SJSA1 (cell line): ENCODE results near the gene BNIP3. TPM values are rescaled to one million over a fixed set of nuclear protein-coding genes. Genes with fewer than 3 reads are reported as not detected.

Experiments
- DNase-seq, 2 experiments: peaks; one replicate each; pipeline ENCODE4 v3.0.0-alpha.2; 2015 to 2020; ENCODE audit warnings: low spot score in 2 of 2, low read depth in 1 of 2
- H3K27ac ChIP-seq: fragments of 250-450 bp; sonication (Bioruptor Pico); 2 replicates; pipeline ENCODE4 v1.5.1; 2020; ENCODE audit warnings: mild to moderate bottlenecking, moderate library complexity
- H3K27me3 ChIP-seq: fragments of 250-450 bp; sonication (Bioruptor Pico); replicated peaks from 2 replicates; pipeline ENCODE4 v1.5.1; 2020; ENCODE audit warnings: mild to moderate bottlenecking, moderate library complexity
- H3K36me3 ChIP-seq: fragments of 250-450 bp; sonication (Bioruptor Pico); 2 replicates; pipeline ENCODE4 v1.5.1; 2020; ENCODE audit warnings: mild to moderate bottlenecking
- H3K4me1 ChIP-seq: fragments of 250-450 bp; sonication (Bioruptor Pico); replicated peaks from 2 replicates; pipeline ENCODE4 v1.6.1; 2021; ENCODE audit warnings: mild to moderate bottlenecking
- H3K4me3 ChIP-seq: fragments of 250-450 bp; sonication (Bioruptor Pico); 2 replicates; pipeline ENCODE4 v1.5.1; 2020; ENCODE audit warnings: mild to moderate bottlenecking
- H3K9me3 ChIP-seq: fragments of 250-450 bp; sonication (Bioruptor Pico); replicated peaks from 2 replicates; pipeline ENCODE4 v1.5.1; 2020; ENCODE audit warnings: mild to moderate bottlenecking
- total RNA-seq: library from RNA; depleted of rRNA; stranded (reverse); fragments of >200 nt; shearing (Covaris generic); gene quantifications from 2 replicates; pipeline ENCODE4 v1.2.3, GENCODE V29; 2014

Gene BNIP3
- total RNA-seq, 1 experiment from 2014 or later: 145 TPM

DNA sequence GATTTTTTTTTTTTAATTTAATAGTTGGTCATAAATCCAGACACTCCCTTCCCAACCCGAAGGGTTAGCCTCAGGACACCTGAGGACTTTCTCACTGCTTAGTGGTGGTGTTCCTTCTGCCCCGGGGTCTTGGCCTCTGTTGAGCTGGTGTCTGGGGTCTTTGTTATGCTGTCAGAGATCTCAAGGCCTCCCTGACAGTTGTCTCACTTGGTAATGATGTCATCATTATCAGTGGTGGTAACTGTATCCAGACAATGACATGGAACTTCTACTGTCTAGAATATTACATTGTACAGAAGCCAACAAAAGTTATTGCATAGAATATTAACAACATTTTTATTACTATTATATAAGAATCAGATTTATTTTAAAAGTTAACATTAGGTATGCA, 48.0 kb downstream of the BNIP3 start:
- Histone ChIP-seq H3K9me3 (no peaks in the 10 kb centered on the region), H3K4me3 (no peak overlapping the region), H3K27ac (no peak overlapping the region), H3K27me3 (no peaks in the 10 kb centered on the region), H3K4me1 (peaks cover 34% of the 10 kb centered on the region), H3K36me3 (peaks cover 42% of the 10 kb centered on the region)
- no peak for DNase-seq

DNA sequence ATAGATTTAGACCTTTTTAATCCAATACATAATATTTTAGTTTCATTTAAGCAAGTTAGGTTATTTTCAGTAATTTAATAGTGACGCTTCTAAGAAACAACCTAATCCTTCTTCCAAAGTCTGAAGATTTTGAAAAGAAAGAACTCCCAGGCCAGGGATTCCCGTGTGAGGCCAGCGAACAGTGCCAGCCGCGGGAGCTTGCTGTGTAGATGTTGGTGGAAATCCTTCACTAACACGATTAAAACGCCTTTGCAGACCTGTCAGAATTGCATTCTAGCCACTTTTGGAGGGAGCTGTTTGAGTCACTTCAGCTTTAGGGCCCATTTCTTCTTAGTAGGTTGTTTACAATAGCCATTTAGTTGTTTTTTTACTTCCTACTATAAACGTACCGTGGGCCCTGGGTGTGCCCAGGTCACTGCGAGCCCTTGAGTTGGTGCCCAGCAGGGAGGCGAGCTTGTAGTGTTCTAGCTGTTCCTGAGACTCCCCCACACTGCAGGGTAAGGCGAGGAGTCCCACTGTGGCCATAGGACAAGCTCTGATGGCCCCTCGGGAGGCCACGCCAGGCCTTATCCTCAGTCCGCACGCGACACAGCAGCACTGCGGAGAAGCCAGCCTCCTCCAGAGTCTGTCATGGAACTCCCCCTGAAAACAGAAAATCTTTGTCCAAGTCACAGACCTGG, 48.6 kb downstream of the BNIP3 start:
- peaks cover 40% of the 10 kb centered on the region for H3K4me1 ChIP-seq
- no peaks in the 10 kb centered on the region for H3K9me3 ChIP-seq
- H3K27ac ChIP-seq: no peak overlapping the region
- no peaks in the 10 kb centered on the region for H3K27me3 ChIP-seq
- no peak overlapping the region for H3K4me3 ChIP-seq
- DNase-seq: no peak
- peaks cover 36% of the 10 kb centered on the region for H3K36me3 ChIP-seq

GRCh38 chr10:131931981-131932380, 49.7 kb downstream of the BNIP3 start:
- peaks cover 45% of the 10 kb centered on the region for H3K4me1 ChIP-seq
- H3K4me3 ChIP-seq: no peak overlapping the region
- DNase-seq: no peak
- H3K27me3 ChIP-seq: no peaks in the 10 kb centered on the region
- no peak overlapping the region for H3K27ac ChIP-seq
- H3K9me3 ChIP-seq: no peaks in the 10 kb centered on the region
- H3K36me3 ChIP-seq: peaks cover 32% of the 10 kb centered on the region

- Histone ChIP-seq H3K9me3 (peaks cover under 1% of the 10 kb centered on the region; the same call in 1 of the 2 replicates), H3K27me3 (no peaks in the 10 kb centered on the region), H3K36me3 (peaks cover 21% of the 10 kb centered on the region; the same call in 1 of the 2 replicates), H3K4me1 (peaks cover 45% of the 10 kb centered on the region), H3K4me3 (no peak overlapping the region), H3K27ac (no peak overlapping the region)
- no peak for DNase-seq
Measured at GRCh38 chr10:131930586-131931330, 51.0 kb downstream of the BNIP3 start.

DNA sequence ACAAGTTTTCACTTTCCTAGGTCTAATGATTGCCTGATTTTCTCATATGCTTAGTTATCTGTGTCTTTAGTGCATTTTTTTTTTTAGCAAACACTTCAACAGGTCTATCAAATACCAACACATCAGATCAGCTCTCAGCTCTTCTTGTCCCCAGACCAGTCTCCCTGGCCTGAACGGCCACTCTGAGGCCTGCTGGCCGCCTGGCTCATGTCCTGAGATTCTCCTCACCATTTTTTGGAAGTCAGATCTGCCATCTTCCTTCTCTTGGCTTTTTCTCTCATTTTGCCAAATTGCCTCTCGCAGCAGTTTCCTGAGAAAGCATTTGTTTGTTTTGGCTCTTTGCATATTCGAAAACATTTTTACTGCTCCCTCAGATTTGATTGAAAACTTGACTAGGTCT, 51.6 kb downstream of the BNIP3 start:
- Histone ChIP-seq H3K4me1 (peaks cover 45% of the 10 kb centered on the region), H3K9me3 (peaks cover 4% of the 10 kb centered on the region; the same call in 1 of the 2 replicates), H3K27me3 (no peaks in the 10 kb centered on the region), H3K4me3 (no peak overlapping the region), H3K27ac (no peak overlapping the region), H3K36me3 (peaks cover 15% of the 10 kb centered on the region; the same call in 1 of the 2 replicates)
- DNase-seq: no peak

DNA sequence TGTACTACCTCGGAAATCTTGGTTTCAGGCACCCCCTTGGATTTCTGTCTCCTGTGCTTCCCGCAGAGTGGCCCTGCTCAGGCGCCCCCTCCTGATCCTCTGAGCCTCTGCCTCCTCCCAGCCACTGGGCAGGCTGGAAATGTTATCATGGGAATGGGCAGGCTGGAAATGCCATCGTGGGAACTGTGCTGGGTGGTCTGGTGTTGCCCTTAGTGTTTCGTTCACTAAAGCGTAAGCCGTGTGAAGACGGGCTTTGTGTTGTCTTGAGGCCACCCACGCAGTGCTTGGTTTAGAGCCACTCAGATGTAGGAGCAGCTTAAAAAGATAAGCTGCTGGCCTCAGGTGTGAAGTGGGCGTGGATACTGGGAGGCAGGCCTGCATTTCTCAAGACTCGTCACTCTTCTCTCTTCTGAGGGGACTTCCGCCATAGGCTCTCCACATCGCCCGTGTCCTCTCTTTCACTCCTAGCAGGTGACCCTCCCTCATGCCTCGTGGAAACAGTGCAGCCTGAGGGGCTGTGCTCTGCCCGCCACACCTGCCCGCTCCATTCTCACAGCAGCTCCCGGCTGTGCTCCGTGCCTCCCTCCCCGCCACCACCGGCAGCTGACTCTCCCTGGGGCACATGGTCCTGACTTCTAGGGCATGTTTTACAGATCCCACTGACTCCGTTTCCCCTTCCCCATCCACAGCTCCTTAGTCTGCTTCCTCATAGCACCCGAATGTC, 52.4 kb downstream of the BNIP3 start:
- peaks cover 45% of the 10 kb centered on the region for H3K4me1 ChIP-seq
- H3K36me3 ChIP-seq: peaks cover 9% of the 10 kb centered on the region; the same call in 1 of the 2 replicates
- H3K27ac ChIP-seq: peak overlapping the region; percentile 68
- no peak overlapping the region for H3K4me3 ChIP-seq
- peaks cover 4% of the 10 kb centered on the region; the same call in 1 of the 2 replicates for H3K9me3 ChIP-seq
- peak; percentile 82 to 85 for DNase-seq
- H3K27me3 ChIP-seq: no peaks in the 10 kb centered on the region

DNA sequence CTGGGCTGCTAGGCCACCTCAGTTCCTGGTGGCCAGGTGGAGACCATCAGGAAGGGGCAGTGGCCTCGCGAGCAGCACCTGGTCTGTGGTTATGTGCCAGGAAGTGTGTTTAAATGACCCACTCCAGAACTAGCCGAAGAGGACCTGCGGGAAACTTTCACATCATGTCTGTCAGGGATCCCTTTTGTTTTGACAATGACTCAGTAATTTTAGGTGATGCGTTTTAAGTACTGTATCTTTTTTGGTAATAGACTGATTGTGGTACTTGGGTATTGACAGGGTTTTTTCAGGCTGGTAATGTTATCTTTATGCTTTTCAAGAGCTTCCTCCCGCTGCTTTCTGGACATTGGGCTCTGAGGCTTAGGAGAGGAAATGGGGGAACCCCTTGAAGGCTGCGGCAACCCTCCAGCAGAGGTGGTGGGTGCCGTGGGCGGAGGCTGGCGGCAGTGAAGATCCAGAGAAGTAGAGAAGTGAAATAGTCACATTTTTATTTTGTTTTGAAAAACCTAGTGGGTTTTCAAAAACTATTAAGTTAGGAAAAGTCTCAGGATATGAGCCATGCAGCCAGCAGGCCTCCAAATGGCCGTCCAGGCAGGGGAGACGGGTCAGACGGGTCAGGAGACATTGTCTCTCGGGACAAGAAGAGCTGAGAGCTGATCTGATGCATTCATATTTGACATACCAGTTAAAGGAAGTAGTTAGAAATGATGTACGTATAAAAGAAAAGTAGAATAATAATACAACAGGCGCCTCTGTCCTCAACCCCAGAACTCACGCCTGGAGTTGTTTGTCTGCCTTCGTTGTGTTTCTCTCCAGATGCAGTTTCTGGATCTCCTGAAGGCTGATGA, 53.3 kb downstream of the BNIP3 start:
- DNase-seq: peak in 1 of 2 experiments; percentile 31
- Histone ChIP-seq H3K4me1 (peaks cover 45% of the 10 kb centered on the region), H3K27me3 (no peaks in the 10 kb centered on the region), H3K36me3 (peaks cover 9% of the 10 kb centered on the region; the same call in 1 of the 2 replicates), H3K4me3 (no peak overlapping the region), H3K27ac (peak overlapping the region; percentile 68), H3K9me3 (peaks cover 4% of the 10 kb centered on the region; the same call in 1 of the 2 replicates)

DNA sequence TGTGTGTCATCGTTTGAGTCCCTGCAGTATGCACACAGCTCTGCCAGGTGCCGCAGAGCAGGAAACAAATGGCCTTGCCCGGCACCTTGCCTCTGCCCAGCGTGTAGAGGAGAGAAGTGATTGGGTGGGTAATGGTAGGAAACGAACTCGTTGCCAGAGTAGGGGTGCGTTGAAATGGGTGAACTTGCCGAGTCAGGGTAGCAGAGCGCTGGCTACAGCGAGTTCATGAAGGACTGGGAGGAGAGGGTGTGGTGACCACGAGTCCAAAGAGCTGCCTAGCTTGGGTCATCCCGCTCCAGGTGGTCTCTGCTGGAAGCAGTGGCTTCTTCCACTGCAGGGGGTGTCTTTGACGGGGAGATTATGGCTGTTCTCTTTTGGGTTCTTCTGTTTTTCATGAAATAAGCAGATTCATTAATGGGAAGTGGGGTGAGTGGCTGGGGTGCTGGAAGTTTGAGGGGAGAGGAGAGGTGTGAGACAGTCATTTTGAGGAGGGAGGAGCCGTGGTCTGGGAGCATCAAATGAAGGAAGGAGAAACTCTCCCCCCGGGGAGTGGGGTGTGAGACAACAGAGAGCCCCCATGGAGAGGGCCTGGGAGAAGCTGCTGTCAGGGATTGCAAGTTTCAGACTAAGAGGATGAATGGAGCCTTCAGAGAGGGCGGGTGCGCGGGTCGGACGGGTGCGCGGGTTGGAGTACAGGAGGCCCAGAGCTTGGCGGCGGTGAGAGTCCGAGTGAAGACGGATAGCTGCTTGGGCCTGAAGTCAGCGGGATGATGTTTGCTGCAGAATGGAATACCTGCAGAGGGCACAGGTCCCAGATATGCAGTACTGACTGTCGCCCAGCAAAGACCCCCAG, 54.8 kb downstream of the BNIP3 start:
- peaks cover 37% of the 10 kb centered on the region for H3K4me1 ChIP-seq
- H3K36me3 ChIP-seq: peaks cover 6% of the 10 kb centered on the region; the same call in 1 of the 2 replicates
- H3K27me3 ChIP-seq: no peaks in the 10 kb centered on the region
- DNase-seq: no peak
- no peak overlapping the region for H3K27ac ChIP-seq
- H3K4me3 ChIP-seq: no peak overlapping the region
- H3K9me3 ChIP-seq: peaks cover 4% of the 10 kb centered on the region; the same call in 1 of the 2 replicates

DNA sequence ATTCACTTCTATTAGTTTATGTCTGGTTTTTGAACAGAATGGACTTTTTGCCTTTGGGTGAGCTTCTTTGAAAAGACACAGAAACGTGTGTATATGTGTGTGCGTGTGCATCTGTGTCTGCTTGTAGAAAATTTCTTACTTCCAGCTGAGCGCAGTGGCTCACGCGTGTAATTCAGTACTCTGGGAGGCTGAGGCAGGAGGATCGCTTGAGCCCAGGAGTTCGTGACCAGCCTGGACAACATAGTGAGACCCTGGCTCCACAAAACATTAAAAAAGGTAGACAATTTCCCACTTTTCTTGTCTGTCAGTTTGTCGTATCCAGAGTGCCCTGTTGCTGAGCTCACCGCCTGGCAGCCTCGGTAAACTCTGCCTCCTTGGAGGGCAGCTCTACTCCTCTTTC, 55.5 kb downstream of the BNIP3 start:
- Histone ChIP-seq H3K9me3 (peaks cover 4% of the 10 kb centered on the region; the same call in 1 of the 2 replicates), H3K27ac (no peak overlapping the region), H3K36me3 (peaks cover 8% of the 10 kb centered on the region; the same call in 1 of the 2 replicates), H3K4me1 (peaks cover 33% of the 10 kb centered on the region), H3K27me3 (no peaks in the 10 kb centered on the region), H3K4me3 (no peak overlapping the region)
- DNase-seq: no peak

DNA sequence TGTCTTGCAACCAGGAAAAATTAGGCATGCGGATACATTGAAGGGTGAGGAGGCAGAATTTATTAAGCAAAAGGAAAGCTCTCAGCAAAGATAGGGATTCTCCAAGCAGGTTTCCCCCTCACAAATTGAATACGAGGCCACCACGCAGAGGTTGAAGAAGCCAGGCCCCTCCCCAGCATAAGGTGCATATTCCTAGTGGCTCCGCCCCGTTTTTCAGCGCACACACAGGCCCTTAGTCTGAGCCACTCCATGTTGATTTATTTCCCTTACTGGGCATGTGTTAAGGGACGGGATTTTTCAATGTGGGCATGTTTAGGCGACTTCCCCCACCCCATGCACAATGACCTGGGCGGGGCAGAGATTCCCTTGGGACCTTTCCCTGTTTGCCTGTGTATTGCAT, 56.0 kb downstream of the BNIP3 start:
- H3K4me3 ChIP-seq: no peak overlapping the region
- no peak overlapping the region for H3K27ac ChIP-seq
- peaks cover 4% of the 10 kb centered on the region; the same call in 1 of the 2 replicates for H3K9me3 ChIP-seq
- DNase-seq: no peak
- peaks cover 10% of the 10 kb centered on the region; the same call in 1 of the 2 replicates for H3K36me3 ChIP-seq
- H3K4me1 ChIP-seq: peaks cover 27% of the 10 kb centered on the region
- no peaks in the 10 kb centered on the region for H3K27me3 ChIP-seq

GRCh38 chr10:131925011-131925649, 56.6 kb downstream of the BNIP3 start:
- Histone ChIP-seq H3K9me3 (peaks cover 4% of the 10 kb centered on the region; the same call in 1 of the 2 replicates), H3K27me3 (no peaks in the 10 kb centered on the region), H3K27ac (no peak overlapping the region), H3K4me3 (no peak overlapping the region), H3K4me1 (peaks cover 22% of the 10 kb centered on the region), H3K36me3 (peaks cover 13% of the 10 kb centered on the region; the same call in 1 of the 2 replicates)
- DNase-seq: peak in 1 of 2 experiments; percentile 29
